A549 (cell line): ENCODE data around the gene CHAF1B. TPM values are rescaled to one million over a fixed set of nuclear protein-coding genes. Genes with fewer than 3 reads are reported as not detected.

Source experiments
- ATAC-seq, 2 experiments: fragments of 200-7000 bp in 1 of 2; fragments of >200 bp in 1 of 2; cut with Nextera tagmentation in 1 of 2; cut with Tn5 transposase in 1 of 2; 3 replicates each; pipeline versions ENCODE4 v1.8.0 to v1.9.1; 2018 to 2020; ENCODE audit warnings: mild to moderate bottlenecking in 1 of 2, moderate library complexity in 1 of 2
- CTCF ChIA-PET: fragments of 300-600 bp; sonication (Branson Sonifier 250); formaldehyde crosslinking; extraction: SDS; loops from one replicate; lab custom pipeline; 2021; ENCODE audit warnings: antibody characterized with exemption, inconsistent platforms; lab: Yijun Ruan, JAX
- POLR2A ChIA-PET: fragments of 350-600 bp; formaldehyde crosslinking; extraction: SDS; loops from one replicate; lab custom pipeline; 2021; ENCODE audit warnings: antibody characterized with exemption, inconsistent platforms; lab: Yijun Ruan, JAX
- DNase-seq, 2 experiments: peaks; one replicate each; pipeline versions ENCODE4 v3.0.0 to v3.0.0-alpha.2; 2011 to 2016; ENCODE audit warnings: low read depth in 1 of 2, low spot score in 1 of 2
- FAIRE-seq: peaks from 2 replicates; lab custom pipeline; 2011; peaks lifted over from hg19 to GRCh38; lab: Jason Lieb, UNC
- H3K27ac ChIP-seq, 2 experiments: fragments of >200 bp; sonication (Bioruptor Twin); formaldehyde crosslinking; 3 replicates each; pipeline ENCODE4 v1.5.1; 2016 to 2017
- H3K4me1 ChIP-seq: fragments of >200 bp; sonication (Bioruptor Twin); formaldehyde crosslinking; 3 replicates; pipeline ENCODE4 v1.6.1; 2016
- H3K4me2 ChIP-seq: fragments of >200 bp; sonication (Bioruptor Twin); formaldehyde crosslinking; 3 replicates; pipeline ENCODE4 v1.6.1; 2016
- H3K4me3 ChIP-seq: fragments of >200 bp; sonication (Bioruptor Twin); formaldehyde crosslinking; 3 replicates; pipeline ENCODE4 v1.5.1; 2016
- H3K9me3 ChIP-seq: fragments of >200 bp; sonication (Bioruptor Twin); formaldehyde crosslinking; 3 replicates; pipeline ENCODE4 v1.6.1; 2016
- BHLHE40 ChIP-seq: IDR thresholded peaks from 2 replicates; pipeline ENCODE4 v1.6.1; 2012; ENCODE audit warnings: low read depth, low read length, inconsistent platforms
- CBX2 ChIP-seq: fragments of 200-600 bp; sonication (generic); IDR thresholded peaks from 2 replicates; pipeline ENCODE4 v1.6.1; 2016; ENCODE audit warnings: low read depth, mild to moderate bottlenecking, borderline replicate concordance
- CHD4 ChIP-seq: fragments of 200-600 bp; sonication (generic); IDR thresholded peaks from 2 replicates; pipeline ENCODE4 v1.6.1; 2016; ENCODE audit warnings: antibody characterized with exemption, mild to moderate bottlenecking, borderline replicate concordance
- CTCF ChIP-seq: fragments of >200 bp; sonication (Bioruptor Twin); formaldehyde crosslinking; IDR thresholded peaks from 3 replicates; pipeline ENCODE4 v1.5.1; 2016
- EHF ChIP-seq: fragments of 250-450 bp; sonication (Bioruptor Pico); IDR thresholded peaks from 2 replicates; pipeline ENCODE4 v1.5.0; 2020; ENCODE audit warnings: mild to moderate bottlenecking
- ELK1 ChIP-seq: fragments of 150-350 bp; IDR thresholded peaks from 2 replicates; pipeline ENCODE4 v1.6.1; 2014; ENCODE audit warnings: low read depth, mild to moderate bottlenecking, low read length
- ESRRA ChIP-seq: fragments of 150-350 bp; IDR thresholded peaks from 2 replicates; pipeline ENCODE4 v1.6.1; 2014; ENCODE audit warnings: mild to moderate bottlenecking, low read length, borderline replicate concordance
- FOSB ChIP-seq: fragments of 250-450 bp; sonication (Bioruptor Pico); IDR thresholded peaks from 2 replicates; pipeline ENCODE4 v1.5.0; 2020; ENCODE audit warnings: mild to moderate bottlenecking, moderate library complexity
- FOSL2 ChIP-seq, 2 experiments: fragments of 450-650 bp in 1 of 2; fragments of >200 bp in 1 of 2; sonication (Bioruptor Twin) in 1 of 2; formaldehyde crosslinking; IDR thresholded peaks; 2 replicates each; pipeline versions ENCODE4 v1.5.0 to v1.6.1; 2016 to 2020; ENCODE audit warnings: mild to moderate bottlenecking in 1 of 2, moderate library complexity in 1 of 2
- FOXS1 ChIP-seq: fragments of 250-450 bp; sonication (Bioruptor Pico); IDR thresholded peaks from 2 replicates; pipeline ENCODE4 v1.5.0; 2020; ENCODE audit warnings: mild to moderate bottlenecking, moderate library complexity
- GATA3 ChIP-seq: IDR thresholded peaks from 2 replicates; pipeline ENCODE4 v1.6.1; 2012; ENCODE audit warnings: borderline replicate concordance
- HEYL ChIP-seq: fragments of 250-450 bp; sonication (Bioruptor Pico); IDR thresholded peaks from 2 replicates; pipeline ENCODE4 v1.8.0; 2021; ENCODE audit warnings: mild to moderate bottlenecking, moderate library complexity
- HOXA7 ChIP-seq: fragments of 250-450 bp; sonication (Bioruptor Pico); IDR thresholded peaks from 2 replicates; pipeline ENCODE4 v1.5.0; 2020; ENCODE audit warnings: mild to moderate bottlenecking, moderate library complexity
- HOXB5 ChIP-seq: fragments of 250-450 bp; sonication (Bioruptor Pico); IDR thresholded peaks from 2 replicates; pipeline ENCODE4 v1.5.0; 2020; ENCODE audit warnings: mild to moderate bottlenecking, moderate library complexity
- MAX ChIP-seq: IDR thresholded peaks from 2 replicates; pipeline ENCODE4 v1.6.1; 2012
- NPAS2 ChIP-seq: fragments of 250-450 bp; sonication (Bioruptor Pico); IDR thresholded peaks from 2 replicates; pipeline ENCODE4 v1.8.0; 2022; ENCODE audit warnings: mild to moderate bottlenecking, moderate library complexity, borderline replicate concordance
- NR3C1 ChIP-seq: fragments of >200 bp; sonication (Bioruptor Twin); formaldehyde crosslinking; IDR thresholded peaks from 3 replicates; pipeline ENCODE4 v1.6.1; 2017
- PHF8 ChIP-seq: fragments of 200-600 bp; sonication (generic); IDR thresholded peaks from 2 replicates; pipeline ENCODE4 v1.6.1; 2016; ENCODE audit warnings: low read depth, mild to moderate bottlenecking, antibody characterized with exemption, moderate library complexity, borderline replicate concordance
- POLR2AphosphoS2 ChIP-seq: conservative IDR thresholded peaks from 2 replicates; pipeline ENCODE4 v1.6.1; 2012; ENCODE audit warnings: low read length, improper control_type of control experiment, inconsistent platforms
- RAD21 ChIP-seq, 2 experiments: fragments of >200 bp in 1 of 2; sonication (Bioruptor Twin) in 1 of 2; formaldehyde crosslinking in 1 of 2; IDR thresholded peaks in 1 of 2; conservative IDR thresholded peaks in 1 of 2; 2 replicates in 1 of 2; 3 replicates in 1 of 2; pipeline ENCODE4 v1.6.1; 2012 to 2018; ENCODE audit warnings: inconsistent platforms in 1 of 2
- RFX5 ChIP-seq: fragments of 450-650 bp; IDR thresholded peaks from 2 replicates; pipeline ENCODE4 v1.7.1; 2014; ENCODE audit warnings: antibody characterized with exemption, mild to moderate bottlenecking, moderate library complexity
- RNF2 ChIP-seq: fragments of 200-600 bp; sonication (generic); IDR thresholded peaks from 2 replicates; pipeline ENCODE4 v1.6.1; 2016; ENCODE audit warnings: low read depth, mild to moderate bottlenecking, antibody characterized with exemption, moderate library complexity, borderline replicate concordance
- SREBF2 ChIP-seq: fragments of 450-650 bp; IDR thresholded peaks from 2 replicates; pipeline ENCODE4 v1.6.1; 2014; ENCODE audit warnings: mild to moderate bottlenecking, moderate library complexity
- ZFP36 ChIP-seq: fragments of 450-650 bp; IDR thresholded peaks from 2 replicates; pipeline ENCODE4 v1.6.1; 2014; ENCODE audit warnings: borderline replicate concordance; ENCODE audit not compliant: partially characterized antibody
- ZNF302 ChIP-seq: fragments of 250-450 bp; sonication (Bioruptor Pico); IDR thresholded peaks from 2 replicates; pipeline ENCODE4 v1.9.0; 2021; ENCODE audit warnings: inconsistent platforms, mild to moderate bottlenecking, moderate library complexity
- WGBS: methylation state at CpG from one replicate; pipeline ENCODE4 v1.1.6; 2017; ENCODE audit errors: missing lambda C conversion rate; 5-methylcytosine and 5-hydroxymethylcytosine counted together
- polyA plus RNA-seq, 4 experiments: library from polyadenylated mRNA; depleted of rRNA in 3 of 4; stranded (reverse); fragments of >200 nt; fragmentation: RNase III in 1 of 4; extraction: RNeasy Plus Mini Kit Qiagen cat#74134 plus additional on column Dnase treatment in 1 of 4; gene quantifications; 2 replicates in 3 of 4; 3 replicates in 1 of 4; pipeline ENCODE4 v1.2.3, GENCODE V29; 2011 to 2017

Gene CHAF1B
- polyA plus RNA-seq, 2 of the 4 experiments (the other 2 are of a cell fraction) = 13.3 to 16.9 TPM

GRCh38 chr21:36461918-36462486 lies 76.8 kb downstream of the CHAF1B start:
- H3K4me1 ChIP-seq = peaks cover 9% of the 10 kb centered on the region
- H3K4me3 ChIP-seq = no peak overlapping the region
- TF ChIP-seq POLR2AphosphoS2 = no peak
- TF ChIP-seq MAX = no peak
- TF ChIP-seq FOSL2 (IDR thresholded peaks at IDR 0.05) = no peak
- no peak for TF ChIP-seq FOSL2 (CRISPR knock-in tag; IDR thresholded peaks at IDR 0.05)
- TF ChIP-seq FOXS1 (CRISPR knock-in tag) = no peak
- no peak for TF ChIP-seq PHF8
- TF ChIP-seq EHF (CRISPR knock-in tag) = no peak
- TF ChIP-seq GATA3 = no peak
- no peak for TF ChIP-seq ESRRA
- no peak for TF ChIP-seq ZNF302
- no peak for TF ChIP-seq CHD4
- no peak for TF ChIP-seq RAD21 (conservative IDR thresholded peaks at IDR 0.05 in 1 of 2, IDR thresholded peaks at IDR 0.05 in 1 of 2)
- no peak for TF ChIP-seq CBX2
- TF ChIP-seq FOSB (CRISPR knock-in tag) = no peak
- no peak for TF ChIP-seq SREBF2
- no peak for TF ChIP-seq NR3C1
- TF ChIP-seq NPAS2 = no peak
- TF ChIP-seq, all 56 proteins: peak for 0
- H3K9me3 ChIP-seq = no peaks in the 10 kb centered on the region
- H3K27ac ChIP-seq = peak overlapping the region in 1 of 2 experiments; percentile 43; a peak in 2 of 6 replicates
- peak overlapping the region; percentile 30; the same call in 1 of the 3 replicates for H3K4me2 ChIP-seq
- no peak for DNase-seq
- FAIRE-seq = no peak
- ChIA-PET POLR2A (no interaction called here), CTCF (no interaction called here)
- WGBS = 45% methylated on average over 7 of the region's 14 CpGs
- peak in 1 of 2 experiments; percentile 33; a peak in 2 of 6 replicates for ATAC-seq

- Histone ChIP-seq H3K9me3 (no peaks in the 10 kb centered on the region), H3K4me3 (no peak overlapping the region), H3K27ac (peak overlapping the region in 1 of 2 experiments; percentile 24; a peak in 1 of 6 replicates), H3K4me1 (peaks cover 9% of the 10 kb centered on the region), H3K4me2 (no peak overlapping the region)
- ATAC-seq = no peak
- no peak for DNase-seq
- WGBS = 97% methylated on average over 10 of the region's 10 CpGs
- FAIRE-seq = no peak
- CTCF ChIA-PET = interaction anchor here (1.0 kb wide), 1 partner anchor 44 kb away, joined by 3 read pairs; no protein-coding TSS in a partner anchor
- POLR2A ChIA-PET = no interaction called here
- TF ChIP-seq CHD4 (no peak), HOXA7 (CRISPR knock-in tag) (no peak), RFX5 (no peak), MAX (no peak), FOSL2 (IDR thresholded peaks at IDR 0.05) (no peak), FOSL2 (CRISPR knock-in tag; IDR thresholded peaks at IDR 0.05) (no peak), RNF2 (no peak), PHF8 (no peak), ELK1 (no peak), HEYL (no peak), HOXB5 (CRISPR knock-in tag) (no peak), CTCF (no peak), ZFP36 (no peak), BHLHE40 (no peak)
These were observed 78.0 kb downstream of the CHAF1B start for GRCh38 chr21:36463204-36463603.
